ENCODE results near the gene PABPC1L.

PABPC1L gene

GRCh38 chr20:44886828-44887227, 23.0 kb upstream of the PABPC1L start:
- peak overlapping the region; percentile 93 for H3K4me3 Mint-ChIP-seq

DNA sequence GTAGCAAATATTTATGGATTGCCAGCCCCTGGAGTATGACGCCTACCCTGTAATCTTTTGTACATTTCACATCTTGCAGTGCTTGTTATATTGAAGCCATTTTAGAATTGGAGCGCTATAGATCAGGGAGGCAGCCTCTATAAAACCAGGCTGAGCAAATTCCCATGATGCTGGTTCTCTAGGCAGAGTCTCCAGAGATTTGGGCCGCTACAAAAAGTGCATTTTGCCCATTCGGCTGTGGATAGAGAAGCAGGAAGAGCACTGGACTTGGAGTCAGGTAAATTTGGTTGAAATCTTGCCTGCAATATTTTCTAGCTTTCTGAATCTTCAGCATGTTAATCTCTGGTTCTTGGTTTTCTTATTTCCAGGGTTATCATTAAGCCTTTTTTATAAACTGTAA, 22.4 kb upstream of the PABPC1L start:
- Mint-ChIP-seq H3K36me3 (ENCODE audit: low read depth) (peaks cover 43% of the 10 kb centered on the region), H3K4me1 (ENCODE audit: low read depth) (peaks cover 55% of the 10 kb centered on the region), H3K4me3 (peak overlapping the region; percentile 93), H3K9me3 (no peaks in the 10 kb centered on the region), H3K27ac (peak overlapping the region; percentile 87), H3K27me3 (ENCODE audit: low read depth) (no peaks in the 10 kb centered on the region)
- no peak for DNase-seq (ENCODE audit: low spot score)

More at GRCh38 chr20:44886828-44887227, 23.0 kb upstream of the PABPC1L start:
- no peaks in the 10 kb centered on the region for H3K9me3 Mint-ChIP-seq
- peaks cover 49% of the 10 kb centered on the region for H3K4me1 Mint-ChIP-seq (ENCODE audit: low read depth)
- peaks cover 37% of the 10 kb centered on the region for H3K36me3 Mint-ChIP-seq (ENCODE audit: low read depth)
- no peaks in the 10 kb centered on the region for H3K27me3 Mint-ChIP-seq (ENCODE audit: low read depth)
- peak overlapping the region; percentile 87 for H3K27ac Mint-ChIP-seq
- no peak for DNase-seq (ENCODE audit: low spot score)

DNA sequence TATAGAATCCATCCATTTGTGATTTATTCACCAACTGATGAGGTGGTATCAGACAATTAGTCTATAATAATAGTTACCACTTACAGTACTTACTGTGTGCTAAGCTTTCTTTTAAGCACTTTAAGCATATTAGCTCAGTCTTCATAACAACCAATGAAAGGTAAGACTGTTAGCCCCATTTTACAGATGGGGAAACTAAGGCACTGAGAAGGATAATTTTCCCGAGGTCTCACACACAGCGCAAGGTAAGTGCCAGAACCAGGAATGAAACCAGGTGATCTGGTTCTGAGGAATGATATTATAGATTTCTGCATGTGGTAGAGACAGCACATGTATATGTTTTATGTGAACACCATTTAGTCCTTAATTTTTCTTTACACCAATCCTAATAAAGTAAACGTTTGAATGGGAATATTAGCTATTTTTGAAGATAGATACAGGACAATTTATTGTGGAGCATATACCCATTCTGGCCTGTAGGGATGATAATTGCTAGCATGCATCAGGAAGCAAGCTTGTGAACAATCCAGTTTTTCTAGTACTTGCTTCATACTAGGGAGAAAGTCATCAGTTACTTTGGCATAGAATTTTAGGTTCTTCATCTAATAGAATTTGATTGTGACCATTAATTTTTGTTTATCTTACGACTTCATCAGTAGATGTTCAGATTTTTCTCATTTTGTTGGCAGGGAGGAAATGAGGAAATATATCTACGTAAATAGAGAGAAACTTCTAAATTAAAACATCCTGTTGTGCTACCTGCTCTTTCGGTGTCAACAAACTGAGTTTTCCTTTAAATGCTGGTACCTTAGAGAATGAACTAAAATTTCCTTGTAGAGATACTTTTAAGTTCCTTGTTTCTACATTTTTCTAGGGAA, 21.4 kb upstream of the PABPC1L start:
- H3K36me3 Mint-ChIP-seq (ENCODE audit: low read depth) = peaks cover 46% of the 10 kb centered on the region
- H3K4me3 Mint-ChIP-seq = peak overlapping the region; percentile 93
- no peaks in the 10 kb centered on the region for H3K9me3 Mint-ChIP-seq
- H3K27ac Mint-ChIP-seq = peak overlapping the region; percentile 49
- DNase-seq (ENCODE audit: low spot score) = no peak
- H3K4me1 Mint-ChIP-seq (ENCODE audit: low read depth) = peaks cover 55% of the 10 kb centered on the region
- no peaks in the 10 kb centered on the region for H3K27me3 Mint-ChIP-seq (ENCODE audit: low read depth)

GRCh38 chr20:44891826-44892225, 18.0 kb upstream of the PABPC1L start:
- no peaks in the 10 kb centered on the region for H3K27me3 Mint-ChIP-seq (ENCODE audit: low read depth)
- no peak for DNase-seq (ENCODE audit: low spot score)
- H3K4me3 Mint-ChIP-seq = peak overlapping the region; percentile 22
- H3K4me1 Mint-ChIP-seq (ENCODE audit: low read depth) = peaks cover 64% of the 10 kb centered on the region
- H3K27ac Mint-ChIP-seq = peak overlapping the region; percentile 29
- H3K9me3 Mint-ChIP-seq = no peaks in the 10 kb centered on the region
- H3K36me3 Mint-ChIP-seq (ENCODE audit: low read depth) = peaks cover 49% of the 10 kb centered on the region

GRCh38 chr20:44894959-44895358, 14.9 kb upstream of the PABPC1L start:
- Mint-ChIP-seq H3K36me3 (ENCODE audit: low read depth) (peaks cover 40% of the 10 kb centered on the region), H3K4me3 (no peak overlapping the region), H3K9me3 (no peaks in the 10 kb centered on the region), H3K27ac (no peak overlapping the region), H3K4me1 (ENCODE audit: low read depth) (peaks cover 50% of the 10 kb centered on the region), H3K27me3 (ENCODE audit: low read depth) (no peaks in the 10 kb centered on the region)
- no peak for DNase-seq (ENCODE audit: low spot score)

DNA sequence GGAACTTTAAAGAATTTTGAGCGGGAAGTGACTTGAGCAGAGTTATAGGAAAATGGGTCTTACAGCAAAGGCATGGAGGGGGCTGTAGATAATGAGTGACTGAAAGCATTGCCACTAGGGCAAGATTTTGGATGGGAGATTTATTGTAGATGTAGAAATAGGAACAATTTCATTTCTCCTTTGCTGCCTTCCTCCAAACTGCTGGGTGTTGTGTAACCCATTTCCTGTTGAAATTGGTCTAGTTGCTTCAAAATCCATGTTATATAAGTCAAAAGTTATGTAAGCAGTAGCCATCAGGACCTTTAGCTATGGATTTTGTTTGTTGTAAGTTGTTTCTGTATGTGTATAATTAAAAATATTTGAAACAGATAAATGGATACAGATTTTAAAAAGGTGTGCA, 13.3 kb upstream of the PABPC1L start:
- Mint-ChIP-seq H3K9me3 (no peaks in the 10 kb centered on the region), H3K27ac (no peak overlapping the region), H3K4me3 (no peak overlapping the region), H3K36me3 (ENCODE audit: low read depth) (peaks cover 47% of the 10 kb centered on the region), H3K4me1 (ENCODE audit: low read depth) (peaks cover 56% of the 10 kb centered on the region), H3K27me3 (ENCODE audit: low read depth) (no peaks in the 10 kb centered on the region)
- no peak for DNase-seq (ENCODE audit: low spot score)

- H3K27ac Mint-ChIP-seq = peak overlapping the region; percentile 2
- no peak overlapping the region for H3K4me3 Mint-ChIP-seq
- H3K36me3 Mint-ChIP-seq (ENCODE audit: low read depth) = peaks cover 42% of the 10 kb centered on the region
- H3K27me3 Mint-ChIP-seq (ENCODE audit: low read depth) = no peaks in the 10 kb centered on the region
- H3K4me1 Mint-ChIP-seq (ENCODE audit: low read depth) = peaks cover 50% of the 10 kb centered on the region
- H3K9me3 Mint-ChIP-seq = no peaks in the 10 kb centered on the region
- no peak for DNase-seq (ENCODE audit: low spot score)
These were observed 12.7 kb upstream of the PABPC1L start for GRCh38 chr20:44897133-44897532.

GRCh38 chr20:44900231-44900854, 9.5 kb upstream of the PABPC1L start:
- Mint-ChIP-seq H3K4me3 (no peak overlapping the region), H3K27me3 (ENCODE audit: low read depth) (no peaks in the 10 kb centered on the region), H3K4me1 (ENCODE audit: low read depth) (peaks cover 38% of the 10 kb centered on the region), H3K36me3 (ENCODE audit: low read depth) (peaks cover 54% of the 10 kb centered on the region), H3K9me3 (no peaks in the 10 kb centered on the region), H3K27ac (peak overlapping the region; percentile 77)
- DNase-seq (ENCODE audit: low spot score) = no peak

DNA sequence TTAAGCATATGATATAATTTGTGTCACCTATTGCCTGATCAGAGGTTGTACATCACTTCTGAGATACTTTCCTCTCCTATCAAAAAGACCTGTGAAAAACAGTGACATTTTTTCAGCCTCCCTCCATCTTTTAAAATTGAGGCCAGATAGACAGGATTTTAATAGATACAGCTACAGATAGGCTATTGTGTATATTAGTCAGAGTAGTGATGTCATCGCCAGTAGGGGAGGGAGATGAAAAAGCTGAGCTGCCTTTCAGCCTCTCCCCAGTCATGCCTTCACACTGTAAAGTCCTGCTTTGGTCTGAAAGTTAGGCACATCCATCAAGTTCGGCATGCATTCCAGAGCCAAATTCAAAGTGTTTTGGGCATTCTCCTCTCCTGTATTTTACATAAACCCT, 7.9 kb upstream of the PABPC1L start:
- Mint-ChIP-seq H3K4me3 (no peak overlapping the region), H3K4me1 (ENCODE audit: low read depth) (peaks cover 25% of the 10 kb centered on the region), H3K27ac (no peak overlapping the region), H3K36me3 (ENCODE audit: low read depth) (peaks cover 66% of the 10 kb centered on the region), H3K27me3 (ENCODE audit: low read depth) (no peaks in the 10 kb centered on the region), H3K9me3 (no peaks in the 10 kb centered on the region)
- DNase-seq (ENCODE audit: low spot score) = no peak

GRCh38 chr20:44904377-44904776, 5.5 kb upstream of the PABPC1L start:
- no peaks in the 10 kb centered on the region for H3K27me3 Mint-ChIP-seq (ENCODE audit: low read depth)
- no peak for DNase-seq (ENCODE audit: low spot score)
- H3K4me3 Mint-ChIP-seq = no peak overlapping the region
- H3K36me3 Mint-ChIP-seq (ENCODE audit: low read depth) = peaks cover 76% of the 10 kb centered on the region
- H3K27ac Mint-ChIP-seq = no peak overlapping the region
- peaks cover 16% of the 10 kb centered on the region for H3K4me1 Mint-ChIP-seq (ENCODE audit: low read depth)
- no peaks in the 10 kb centered on the region for H3K9me3 Mint-ChIP-seq

GRCh38 chr20:44908987-44909871, 631 bp upstream of the PABPC1L start:
- peaks cover 56% of the 10 kb centered on the region for H3K36me3 Mint-ChIP-seq (ENCODE audit: low read depth)
- peak overlapping the region; percentile 36 for H3K27ac Mint-ChIP-seq
- no peaks in the 10 kb centered on the region for H3K9me3 Mint-ChIP-seq
- peaks cover 12% of the 10 kb centered on the region for H3K4me1 Mint-ChIP-seq (ENCODE audit: low read depth)
- H3K27me3 Mint-ChIP-seq (ENCODE audit: low read depth) = no peaks in the 10 kb centered on the region
- no peak for DNase-seq (ENCODE audit: low spot score)
- H3K4me3 Mint-ChIP-seq = peak overlapping the region; percentile 89

- H3K36me3 Mint-ChIP-seq (ENCODE audit: low read depth) = peaks cover 43% of the 10 kb centered on the region
- no peak for DNase-seq (ENCODE audit: low spot score)
These were observed 916 bp downstream of the PABPC1L start for GRCh38 chr20:44910690-44911262.

GRCh38 chr20:44911264-44911921, 1.5 kb downstream of the PABPC1L start:
- H3K9me3 Mint-ChIP-seq = no peaks in the 10 kb centered on the region
- peaks cover 37% of the 10 kb centered on the region for H3K36me3 Mint-ChIP-seq (ENCODE audit: low read depth)
- H3K4me3 Mint-ChIP-seq = peak overlapping the region; percentile 61
- H3K27me3 Mint-ChIP-seq (ENCODE audit: low read depth) = no peaks in the 10 kb centered on the region
- no peak overlapping the region for H3K27ac Mint-ChIP-seq
- H3K4me1 Mint-ChIP-seq (ENCODE audit: low read depth) = peaks cover 22% of the 10 kb centered on the region
- DNase-seq (ENCODE audit: low spot score) = peak; percentile 49

More at GRCh38 chr20:44910690-44911262, 916 bp downstream of the PABPC1L start:
- H3K27me3 Mint-ChIP-seq (ENCODE audit: low read depth) = no peaks in the 10 kb centered on the region
- H3K4me1 Mint-ChIP-seq (ENCODE audit: low read depth) = peaks cover 22% of the 10 kb centered on the region
- peak overlapping the region; percentile 89 for H3K4me3 Mint-ChIP-seq
- H3K9me3 Mint-ChIP-seq = no peaks in the 10 kb centered on the region
- peak overlapping the region; percentile 47 for H3K27ac Mint-ChIP-seq

Measured in T-helper 2 cell treated with Interferon-gamma antibody and Interleukin-4, amounts not matched to agents 5 μg/mL and 100 μg/mL, for 36 hours (primary cell).